ENCODE measurements around the gene PEX5L. TPM values are rescaled to one million over a fixed set of nuclear protein-coding genes. Genes with fewer than 3 reads are reported as not detected.
A peak's percentile ranks its signal among the peaks of the same experiment; 100 is the strongest.

The PEX5L gene
- total RNA-seq, 2 experiments from 2014 or later, result not detected

- TF ChIP-seq CTCF (IDR thresholded peaks at IDR 0.05), result no peak
- ChIA-PET CTCF (no interaction called here), POLR2A (no interaction called here)
- H3K4me1 Mint-ChIP-seq (ENCODE audit: low read depth), result peaks cover 7% of the 10 kb centered on the region
- no peaks in the 10 kb centered on the region for H3K9me3 Mint-ChIP-seq
- no peak overlapping the region for H3K27ac Mint-ChIP-seq
- intact Hi-C loops (cut with micrococcal nuclease), result no loop called here
- no peaks in the 10 kb centered on the region for H3K27me3 Mint-ChIP-seq
- no peak for DNase-seq
- H3K36me3 Mint-ChIP-seq (ENCODE audit: low read depth), result no peaks in the 10 kb centered on the region
- no peak overlapping the region for H3K4me3 Mint-ChIP-seq
- ATAC-seq, result no peak
Measured at GRCh38 chr3:179885950-179886349, 150.8 kb downstream of the PEX5L start.

GRCh38 chr3:179884136-179884535, 152.6 kb downstream of the PEX5L start:
- no peaks in the 10 kb centered on the region for H3K9me3 Mint-ChIP-seq
- ChIA-PET POLR2A (no interaction called here), CTCF (interaction anchor here (0.6 kb wide), 2 partner anchors 45 to 971 kb away, joined by 3 read pairs; no protein-coding TSS in a partner anchor)
- DNase-seq (no peak), ATAC-seq (no peak)
- no peak overlapping the region for H3K27ac Mint-ChIP-seq
- peaks cover 7% of the 10 kb centered on the region for H3K4me1 Mint-ChIP-seq (ENCODE audit: low read depth)
- TF ChIP-seq CTCF (IDR thresholded peaks at IDR 0.05), result no peak
- no peak overlapping the region for H3K4me3 Mint-ChIP-seq
- H3K36me3 Mint-ChIP-seq (ENCODE audit: low read depth), result no peaks in the 10 kb centered on the region
- H3K27me3 Mint-ChIP-seq, result peaks cover 1% of the 10 kb centered on the region
- intact Hi-C loops (cut with micrococcal nuclease), result no loop called here

- H3K4me3 Mint-ChIP-seq, result no peak overlapping the region
Measured at GRCh38 chr3:179882292-179882691, 154.4 kb downstream of the PEX5L start.

DNA sequence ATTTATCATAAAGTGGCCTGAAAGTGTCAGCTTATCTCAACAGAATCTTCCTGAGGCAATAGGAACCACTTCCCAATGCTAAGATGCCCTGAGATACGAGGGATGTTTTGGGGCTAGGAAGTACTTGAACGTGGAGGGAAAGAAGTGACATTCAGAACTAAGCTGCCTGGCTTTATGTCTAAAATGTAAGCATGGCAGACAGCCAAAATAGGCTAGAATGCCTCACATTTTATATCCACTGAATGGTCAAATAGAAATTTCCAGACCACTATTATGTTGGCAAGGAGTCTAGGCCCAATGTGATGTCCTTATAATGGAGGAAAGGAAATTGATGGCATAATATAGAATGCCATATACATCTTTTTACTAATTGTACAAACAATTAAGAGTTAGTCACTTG, 154.9 kb downstream of the PEX5L start:
- no peak overlapping the region for H3K27ac Mint-ChIP-seq
- TF ChIP-seq CTCF (IDR thresholded peaks at IDR 0.05), result no peak
- POLR2A ChIA-PET, result no interaction called here
- H3K27me3 Mint-ChIP-seq, result peaks cover 1% of the 10 kb centered on the region
- intact Hi-C loops (cut with micrococcal nuclease), result no loop called here
- DNase-seq (no peak), ATAC-seq (no peak)
- H3K36me3 Mint-ChIP-seq (ENCODE audit: low read depth), result no peaks in the 10 kb centered on the region
- H3K9me3 Mint-ChIP-seq, result no peaks in the 10 kb centered on the region
- H3K4me3 Mint-ChIP-seq, result no peak overlapping the region
- peaks cover 7% of the 10 kb centered on the region for H3K4me1 Mint-ChIP-seq (ENCODE audit: low read depth)
- CTCF ChIA-PET, result interaction anchor here (0.7 kb wide), 1 partner anchor 10 kb away, joined by 3 read pairs; no protein-coding TSS in a partner anchor

More at GRCh38 chr3:179882292-179882691, 154.4 kb downstream of the PEX5L start:
- intact Hi-C loops (cut with micrococcal nuclease), result no loop called here
- DNase-seq, result peak; percentile 14
- Mint-ChIP-seq H3K36me3 (ENCODE audit: low read depth) (no peaks in the 10 kb centered on the region), H3K9me3 (no peaks in the 10 kb centered on the region), H3K27ac (no peak overlapping the region), H3K27me3 (peaks cover 1% of the 10 kb centered on the region), H3K4me1 (ENCODE audit: low read depth) (peaks cover 7% of the 10 kb centered on the region)
- no peak for TF ChIP-seq CTCF (IDR thresholded peaks at IDR 0.05)
- ChIA-PET CTCF (interaction anchor here (0.7 to 1.1 kb wide), 2 partner anchors 8 to 9 kb away, joined by 3 to 5 read pairs; no protein-coding TSS in a partner anchor), POLR2A (no interaction called here)
- ATAC-seq, result peak; percentile 69

DNA sequence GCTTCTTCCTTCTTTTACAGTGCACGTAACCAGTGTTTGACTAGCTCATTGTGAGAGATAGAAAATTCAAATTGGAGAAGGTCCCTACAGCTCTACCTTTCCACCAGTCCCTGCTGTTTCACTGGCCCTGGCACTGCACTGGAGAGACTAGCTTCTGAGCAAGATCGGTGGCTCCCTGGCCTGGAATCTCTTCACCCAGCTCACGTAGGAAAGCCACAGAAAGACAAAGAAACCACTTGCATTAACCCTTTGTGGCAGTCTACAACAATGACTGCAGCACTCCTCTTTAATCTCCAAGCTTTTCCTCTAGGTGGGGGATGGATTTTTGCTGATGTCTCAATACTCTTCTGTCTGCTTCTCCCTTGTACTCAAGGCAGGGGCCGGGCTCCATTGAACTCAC, 155.9 kb downstream of the PEX5L start:
- Mint-ChIP-seq H3K9me3 (no peaks in the 10 kb centered on the region), H3K4me3 (no peak overlapping the region), H3K27me3 (peaks cover 1% of the 10 kb centered on the region), H3K4me1 (ENCODE audit: low read depth) (peaks cover 7% of the 10 kb centered on the region), H3K36me3 (ENCODE audit: low read depth) (no peaks in the 10 kb centered on the region), H3K27ac (no peak overlapping the region)
- ChIA-PET CTCF (no interaction called here), POLR2A (no interaction called here)
- intact Hi-C loops (cut with micrococcal nuclease), result no loop called here
- no peak for DNase-seq
- ATAC-seq, result no peak
- TF ChIP-seq CTCF (IDR thresholded peaks at IDR 0.05), result no peak

Measured in activated CD8-positive, alpha-beta T cell treated with anti-CD3 and anti-CD28 coated beads for 36 hours (primary cell).